SK-MEL-5 (cell line): ENCODE results near the gene CCDC28B. TPM values are rescaled to one million over a fixed set of nuclear protein-coding genes. Genes with fewer than 3 reads are reported as not detected.

ENCODE experiments used
- DNase-seq: peaks from one replicate; pipeline ENCODE4 v3.0.0-alpha.2; 2016; ENCODE audit warnings: low read depth, low spot score
- in situ Hi-C: cut with HindIII; loops from 2 replicates; pipeline ENCODE4 v1.10.0; 2016; ENCODE audit warnings: low sequenced_read_pairs, high pct_unique_total_duplicates, low pct_unique_long_range_greater_than_20kb
- total RNA-seq: library from RNA; depleted of rRNA; stranded (reverse); fragments of >200 nt; shearing (Covaris generic); gene quantifications from 2 replicates; pipeline ENCODE4 v1.2.3, GENCODE V29; 2014

CCDC28B gene
- total RNA-seq, 1 experiment from 2014 or later, result 8.6 TPM

DNA sequence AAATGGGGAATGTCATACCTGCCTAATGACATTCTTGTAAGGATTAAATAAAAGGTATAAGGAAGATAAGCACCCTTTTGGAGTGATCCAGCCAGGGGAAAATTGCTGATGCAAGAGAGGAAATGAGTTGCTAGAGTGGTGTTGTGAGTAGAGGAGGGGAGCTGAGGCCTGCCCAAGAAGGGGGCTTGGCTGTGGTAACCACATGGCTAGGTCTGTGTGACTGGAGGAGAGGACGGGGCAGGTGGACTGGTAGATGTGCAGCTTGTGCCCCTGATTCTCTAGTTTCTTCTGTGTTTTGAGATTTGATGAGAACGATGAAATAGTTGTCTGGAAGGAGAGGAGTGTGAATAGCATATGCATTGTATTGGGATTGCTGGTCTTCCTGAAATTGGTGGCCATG lies 14.3 kb upstream of the CCDC28B start:
- in situ Hi-C loops, result no loop called here
- DNase-seq, result no peak

DNA sequence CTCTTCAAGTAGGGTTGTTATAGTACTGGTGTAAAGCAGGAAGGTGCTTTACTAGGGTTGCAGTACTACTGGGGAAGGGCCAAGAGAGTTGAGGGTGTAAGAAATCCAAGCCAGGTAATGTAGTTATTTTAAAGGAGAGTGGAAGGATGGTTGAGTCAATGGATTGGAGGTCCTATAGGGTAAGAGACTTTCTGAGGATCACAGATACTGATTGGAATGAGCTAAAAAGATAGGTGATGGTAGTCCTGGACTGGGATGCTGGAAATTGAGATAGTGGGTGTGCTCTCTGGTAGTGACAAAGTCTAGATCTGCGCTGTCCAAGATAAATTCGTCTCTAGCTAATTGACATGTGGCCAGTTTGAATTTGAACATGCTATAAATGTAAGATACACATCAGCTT lies 13.9 kb upstream of the CCDC28B start:
- DNase-seq, result no peak
- in situ Hi-C loops, result no loop called here

DNA sequence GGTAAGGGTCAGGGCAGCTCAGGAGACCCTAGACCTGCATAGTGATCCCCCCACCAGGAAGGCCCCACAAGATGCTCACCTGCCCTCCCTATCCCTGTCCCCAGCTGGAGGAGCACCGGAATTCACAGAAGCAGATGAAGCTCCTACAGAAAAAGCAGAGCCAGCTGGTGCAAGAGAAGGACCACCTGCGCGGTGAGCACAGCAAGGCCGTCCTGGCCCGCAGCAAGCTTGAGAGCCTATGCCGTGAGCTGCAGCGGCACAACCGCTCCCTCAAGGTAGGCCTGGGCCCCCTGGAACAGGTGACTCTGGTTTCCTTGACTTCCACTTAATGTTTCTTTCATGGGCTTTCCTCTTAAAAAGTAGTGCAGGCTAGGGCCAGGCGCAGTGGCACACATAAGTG lies 12.5 kb upstream of the CCDC28B start:
- in situ Hi-C loops, result no loop called here
- no peak for DNase-seq

DNA sequence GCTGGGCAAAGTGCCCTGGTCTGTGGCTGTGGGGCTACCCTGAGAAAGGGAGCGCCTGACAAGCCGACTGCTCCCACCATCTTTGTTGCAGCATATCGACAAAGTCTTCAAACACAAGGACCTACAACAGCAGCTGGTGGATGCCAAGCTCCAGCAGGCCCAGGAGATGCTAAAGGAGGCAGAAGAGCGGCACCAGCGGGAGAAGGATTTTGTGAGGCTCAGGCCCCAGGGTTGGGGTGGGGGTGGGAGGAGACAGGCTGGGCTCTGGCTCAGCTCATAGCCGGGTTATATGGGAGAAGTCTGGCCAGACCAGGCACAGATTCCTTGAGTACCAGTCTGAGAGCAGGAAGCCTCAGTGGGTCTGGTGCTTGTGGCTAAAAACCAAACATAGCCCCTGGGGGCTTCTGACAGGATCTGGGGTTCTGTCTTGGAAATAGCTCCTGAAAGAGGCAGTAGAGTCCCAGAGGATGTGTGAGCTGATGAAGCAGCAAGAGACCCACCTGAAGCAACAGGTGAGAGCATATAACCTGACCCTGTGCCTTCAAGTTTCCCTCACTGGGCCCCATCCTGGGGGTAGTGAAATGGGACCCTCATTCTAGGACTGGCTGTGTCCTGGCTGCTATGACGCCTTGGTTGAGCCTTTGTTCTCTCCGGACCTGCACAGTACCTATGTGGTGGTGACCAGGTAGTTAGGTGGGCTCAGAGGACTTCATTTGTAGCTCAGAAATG lies 8.0 kb upstream of the CCDC28B start:
- in situ Hi-C loops, result no loop called here
- DNase-seq, result no peak

DNA sequence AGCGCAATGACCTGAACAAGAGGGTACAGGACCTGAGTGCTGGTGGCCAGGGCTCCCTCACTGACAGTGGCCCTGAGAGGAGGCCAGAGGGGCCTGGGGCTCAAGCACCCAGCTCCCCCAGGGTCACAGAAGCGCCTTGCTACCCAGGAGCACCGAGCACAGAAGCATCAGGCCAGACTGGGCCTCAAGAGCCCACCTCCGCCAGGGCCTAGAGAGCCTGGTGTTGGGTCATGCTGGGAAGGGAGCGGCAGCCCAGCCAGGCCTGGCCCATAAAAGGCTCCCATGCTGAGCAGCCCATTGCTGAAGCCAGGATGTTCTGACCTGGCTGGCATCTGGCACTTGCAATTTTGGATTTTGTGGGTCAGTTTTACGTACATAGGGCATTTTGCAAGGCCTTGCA lies 5.4 kb upstream of the CCDC28B start:
- in situ Hi-C loops, result no loop called here
- DNase-seq, result no peak

DNA sequence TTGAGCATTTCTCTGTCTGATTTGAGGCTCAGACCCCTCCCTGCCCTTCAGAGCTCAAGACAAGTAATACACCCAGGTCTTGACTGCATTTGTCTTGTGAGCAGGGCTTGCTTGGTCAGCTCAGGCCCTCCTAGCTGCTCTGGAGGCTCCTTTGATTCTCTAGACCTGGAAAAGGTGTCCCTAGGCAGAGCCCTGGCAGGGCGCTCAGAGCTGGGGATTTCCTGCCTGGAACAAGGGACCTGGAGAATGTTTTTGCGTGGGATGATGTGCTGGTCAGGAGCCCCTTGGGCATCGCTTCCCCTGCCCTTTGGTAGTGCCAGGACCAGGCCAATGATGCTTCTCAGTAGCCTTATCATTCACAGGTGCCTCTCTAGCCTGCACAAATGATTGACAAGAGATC lies 4.9 kb upstream of the CCDC28B start:
- in situ Hi-C loops, result no loop called here
- DNase-seq, result no peak

DNA sequence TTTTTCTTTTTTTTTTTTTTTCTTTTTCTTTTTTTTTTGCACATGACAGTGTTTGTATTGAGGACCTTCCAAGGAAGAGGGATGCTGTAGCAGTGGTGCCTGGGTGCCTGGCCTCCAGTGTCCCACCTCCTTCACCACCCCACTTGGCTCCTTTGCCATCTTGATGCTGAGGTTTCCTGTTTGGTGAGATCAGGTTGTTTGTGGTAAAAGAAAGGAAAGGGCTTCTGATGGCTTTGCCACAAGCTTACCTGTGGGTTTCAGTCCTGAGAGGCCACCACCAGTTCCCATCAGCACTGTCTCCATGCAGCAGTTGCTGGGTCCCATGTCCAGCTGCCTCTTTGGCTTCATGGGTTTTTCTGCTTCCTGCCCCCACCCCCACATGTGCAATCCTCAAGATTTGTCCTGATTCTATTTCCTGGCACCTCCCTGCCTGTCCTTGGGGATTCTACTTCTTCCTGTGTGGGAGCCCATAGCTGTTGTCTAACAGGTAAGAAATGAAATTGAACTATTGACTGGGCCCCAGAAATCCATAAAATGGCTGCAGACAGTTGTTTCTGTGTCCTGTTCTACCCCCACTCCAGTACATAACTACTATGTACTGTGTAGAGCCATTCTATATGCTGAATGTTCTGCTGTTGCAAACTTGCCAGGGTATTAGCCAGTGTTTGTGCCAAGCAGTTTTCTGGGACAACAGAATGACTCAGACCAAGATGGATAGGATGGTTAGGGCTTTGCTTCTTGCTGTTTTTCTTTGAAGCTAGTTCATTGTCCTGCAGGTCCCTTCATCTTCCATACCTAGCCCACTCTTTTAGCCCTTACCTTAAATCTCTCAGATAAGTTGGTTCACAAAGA lies 4.2 kb upstream of the CCDC28B start:
- in situ Hi-C loops, result no loop called here

DNA sequence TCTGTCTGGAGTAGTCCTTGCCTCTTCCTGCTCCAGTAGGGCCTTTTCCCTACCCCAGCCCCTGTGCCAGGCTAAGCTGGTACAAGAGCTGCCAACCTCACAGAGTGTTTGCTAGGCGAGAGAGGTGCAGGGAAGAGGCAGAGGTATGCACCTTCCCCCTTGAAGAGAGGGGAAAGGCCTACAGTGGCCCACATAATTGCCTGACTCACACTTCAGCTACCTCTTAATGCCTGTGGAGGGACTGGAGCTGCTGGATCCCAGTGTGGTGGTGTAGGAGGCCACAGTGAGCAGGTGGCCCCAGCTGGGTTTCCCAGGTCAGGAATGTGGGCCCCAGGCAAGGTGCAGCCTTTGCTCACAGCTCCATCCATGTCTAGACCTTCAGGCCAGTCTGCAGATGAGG lies 3.3 kb upstream of the CCDC28B start:
- in situ Hi-C loops, result no loop called here
- DNase-seq, result no peak

More for the DNA sequence above, 4.2 kb upstream of the CCDC28B start:
- no peak for DNase-seq

DNA sequence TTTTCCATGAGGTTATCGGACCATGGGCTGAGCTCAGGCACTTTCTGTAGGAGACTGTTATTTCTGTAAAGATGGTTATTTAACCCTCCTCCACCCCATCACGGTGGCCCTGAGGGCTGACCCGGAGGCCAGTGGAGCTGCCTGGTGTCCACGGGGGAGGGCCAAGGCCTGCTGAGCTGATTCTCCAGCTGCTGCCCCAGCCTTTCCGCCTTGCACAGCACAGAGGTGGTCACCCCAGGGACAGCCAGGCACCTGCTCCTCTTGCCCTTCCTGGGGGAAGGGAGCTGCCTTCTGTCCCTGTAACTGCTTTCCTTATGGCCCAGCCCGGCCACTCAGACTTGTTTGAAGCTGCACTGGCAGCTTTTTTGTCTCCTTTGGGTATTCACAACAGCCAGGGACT lies 2.6 kb upstream of the CCDC28B start:
- no peak for DNase-seq
- in situ Hi-C loops, result no loop called here

DNA sequence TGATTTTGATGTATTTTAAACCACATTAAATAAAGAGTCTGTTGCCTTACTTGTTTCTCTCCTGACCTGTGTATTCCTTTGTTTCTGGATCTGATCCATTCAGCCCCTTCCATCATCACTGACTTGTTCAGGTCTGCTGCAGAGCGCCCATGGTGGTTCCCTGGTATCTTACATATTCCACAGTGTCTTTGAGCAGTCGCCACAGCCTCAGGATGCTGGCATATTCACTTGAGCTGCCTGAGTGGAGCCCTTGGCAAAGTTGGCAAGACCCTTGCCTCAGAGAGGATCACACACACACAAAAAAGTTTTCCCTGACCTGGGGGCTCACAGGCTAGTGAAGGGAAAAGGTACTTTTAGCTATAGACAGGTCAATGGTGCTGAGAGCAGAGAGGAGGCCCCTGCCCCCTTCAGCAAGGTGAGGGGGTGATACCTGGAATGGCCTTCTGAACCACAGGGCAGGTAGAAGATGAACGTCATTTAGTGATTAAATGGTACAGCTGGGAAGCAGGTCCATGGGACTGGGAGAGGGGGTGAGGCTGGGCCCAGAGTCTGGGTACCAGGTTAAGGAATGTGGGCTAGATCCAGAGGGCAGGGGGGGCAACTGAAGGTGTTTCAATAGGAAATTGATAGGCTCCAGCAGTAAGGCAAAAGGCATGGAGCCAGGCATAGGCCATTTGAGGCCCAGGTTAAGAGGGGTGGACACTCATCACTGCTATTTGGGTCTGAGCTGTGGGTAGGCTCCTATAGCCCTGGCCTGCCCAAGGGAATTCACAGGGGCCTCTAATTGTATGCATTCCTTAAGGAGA lies 2.0 kb upstream of the CCDC28B start:
- in situ Hi-C loops, result no loop called here
- DNase-seq, result no peak

DNA sequence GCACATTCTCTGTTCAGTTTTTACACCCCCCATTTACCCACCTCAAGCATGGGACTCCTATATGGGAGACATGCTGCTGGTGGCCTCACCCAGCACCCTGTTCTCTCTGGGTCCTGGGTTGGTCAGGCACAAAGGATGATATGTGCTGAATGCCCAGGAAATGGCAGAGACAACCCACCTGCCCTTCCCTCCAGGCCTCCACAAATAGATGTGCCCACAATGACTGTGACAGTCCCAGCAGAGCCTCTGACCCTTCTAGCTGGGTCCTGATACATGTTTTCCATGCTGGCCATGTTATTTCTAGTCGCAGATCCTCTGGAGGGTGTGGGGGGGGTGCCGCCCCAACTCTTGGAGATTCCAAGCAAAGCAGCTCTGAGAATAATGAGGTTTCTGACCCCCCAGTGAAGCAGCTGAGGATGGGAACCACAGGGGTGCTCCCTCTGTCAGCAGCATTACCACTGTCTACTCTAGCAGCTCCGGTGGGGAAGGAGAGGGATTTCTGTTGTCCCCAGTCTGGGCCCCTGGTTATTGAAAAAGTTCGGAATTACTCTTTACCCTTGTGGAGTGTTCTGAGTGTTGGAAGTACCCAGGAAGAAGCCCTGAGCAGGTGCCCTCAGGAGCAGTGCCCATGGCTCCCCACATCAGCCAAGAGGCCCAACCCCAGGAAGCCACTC lies 1.2 kb upstream of the CCDC28B start:
- in situ Hi-C loops, result no loop called here

DNA sequence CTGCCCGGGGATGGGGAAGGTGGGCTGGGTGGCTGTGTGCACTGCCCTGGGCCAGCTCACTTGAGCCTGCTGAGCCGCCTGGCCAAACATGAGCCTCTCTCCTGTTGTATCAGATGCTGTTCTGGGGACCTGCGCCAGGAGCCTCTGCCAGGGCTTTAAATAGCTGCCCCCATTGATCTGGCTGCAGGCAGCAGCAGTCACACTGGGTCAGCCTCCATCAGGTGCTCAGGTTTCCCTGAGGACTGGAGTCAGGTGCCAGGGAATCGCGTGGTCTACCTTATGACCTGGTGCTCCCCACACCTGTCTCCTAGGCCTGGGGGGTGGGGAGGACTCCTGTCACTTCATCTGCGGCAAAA lies 700 bp upstream of the CCDC28B start:
- DNase-seq, result no peak
- in situ Hi-C loops, result no loop called here

More for the DNA sequence above, 1.2 kb upstream of the CCDC28B start:
- no peak for DNase-seq

DNA sequence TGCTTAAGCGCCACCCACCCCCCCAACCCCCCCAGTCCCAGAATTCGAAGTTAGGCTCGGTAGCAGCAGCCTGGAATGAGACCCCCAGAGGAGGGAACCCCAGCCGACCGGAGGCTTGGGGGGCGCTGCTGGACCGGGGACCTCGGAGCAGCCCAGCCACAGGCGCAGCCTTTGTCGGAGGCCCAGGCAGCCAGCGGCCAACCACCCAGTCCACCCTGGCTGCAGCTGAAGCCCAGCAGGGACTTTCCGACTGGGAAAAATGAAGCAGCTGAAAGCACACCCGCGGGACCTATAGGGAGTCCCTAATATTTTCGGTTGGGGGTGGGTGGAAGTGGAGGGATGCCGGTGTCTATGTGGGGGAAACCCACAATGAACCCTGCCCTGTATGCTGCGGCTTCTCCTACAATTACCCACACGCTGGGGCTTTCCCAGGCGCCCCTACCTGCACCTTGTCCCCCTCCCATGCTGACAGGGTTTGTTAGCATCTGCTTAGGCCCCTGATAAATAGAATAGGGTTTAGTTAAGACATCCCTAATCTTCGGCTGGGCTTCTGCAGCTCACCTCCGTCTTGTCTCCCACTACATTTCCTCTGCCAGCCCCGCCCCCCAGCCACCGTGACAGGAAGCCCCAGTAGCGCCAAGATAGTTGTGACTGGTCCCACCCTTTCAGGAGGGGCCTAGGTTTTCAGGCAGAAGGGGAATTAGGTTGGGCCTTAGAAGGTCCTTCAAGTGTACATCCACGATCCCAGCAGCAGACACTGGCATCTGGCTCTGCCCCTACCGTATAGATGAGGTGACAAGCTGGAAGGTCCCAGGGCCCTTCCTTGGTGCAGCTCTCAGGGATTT lies 838 bp downstream of the CCDC28B start:
- DNase-seq, result no peak
- in situ Hi-C loops, result no loop called here

DNA sequence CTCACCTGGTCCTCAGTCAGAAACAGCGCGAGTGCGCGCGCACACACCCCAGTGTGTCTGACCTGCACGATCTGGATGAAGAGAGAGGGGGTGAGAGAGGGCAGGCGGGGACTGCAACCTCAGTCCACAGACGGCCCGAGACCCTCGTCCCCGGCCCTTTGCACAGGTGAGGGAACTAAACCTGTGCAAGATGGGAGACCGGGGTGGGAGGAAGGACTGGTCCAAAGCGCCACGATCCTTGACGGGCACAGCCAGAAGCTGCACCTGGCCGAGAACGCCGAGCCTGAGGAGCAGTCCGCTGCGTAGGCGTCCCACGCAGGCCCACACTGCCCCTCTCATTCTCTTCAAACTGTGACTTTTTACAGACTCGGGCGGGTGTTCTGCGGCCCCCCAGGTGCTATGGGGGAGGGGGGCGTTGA lies 4.6 kb downstream of the CCDC28B start:
- DNase-seq, result no peak
- in situ Hi-C loops, result no loop called here

DNA sequence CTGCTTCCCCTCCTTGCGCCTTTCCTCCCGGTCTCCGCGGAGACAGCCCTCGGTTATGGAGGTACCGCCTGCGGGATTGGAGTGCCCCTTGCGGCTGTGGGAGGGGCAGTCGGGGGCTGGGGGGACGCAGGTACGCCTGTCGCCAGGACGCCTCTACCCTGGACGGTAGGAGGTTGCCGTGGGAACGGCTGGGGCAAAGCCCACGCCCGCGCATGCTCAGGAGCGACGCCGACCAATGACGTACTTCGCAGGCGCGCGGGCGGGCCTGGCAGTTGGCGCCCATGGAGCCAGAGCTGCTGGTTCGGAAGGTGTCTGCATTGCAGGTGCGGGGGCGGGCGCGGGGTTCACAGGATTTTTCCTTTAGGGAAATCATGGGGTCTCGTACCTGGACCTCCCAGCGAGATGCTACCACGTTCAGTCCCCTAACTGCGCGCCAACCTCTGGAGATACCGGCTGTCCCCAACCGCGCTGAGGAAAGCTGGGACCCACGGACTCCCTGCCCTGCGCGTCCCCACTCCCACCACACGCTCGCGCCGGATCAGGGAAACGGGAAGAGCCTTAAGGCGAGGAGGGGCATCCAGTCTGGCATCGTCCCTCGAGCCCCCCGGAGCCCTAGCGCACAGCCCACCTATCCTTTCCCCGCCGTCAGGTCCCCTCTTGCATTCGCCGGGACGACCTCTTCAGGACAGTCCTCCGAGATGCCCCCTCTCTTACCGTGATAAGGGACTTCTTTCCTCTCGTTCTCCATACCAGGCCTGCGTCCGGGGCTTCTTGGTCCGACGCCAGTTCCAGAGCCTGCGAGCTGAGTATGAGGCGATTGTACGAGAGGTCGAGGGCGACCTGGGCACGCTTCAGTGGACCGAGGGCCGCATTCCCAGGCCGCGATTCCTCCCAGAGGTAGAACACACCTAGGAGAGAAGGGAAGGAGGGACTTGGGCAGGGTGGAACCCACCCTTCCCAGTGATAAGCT lies 5.3 kb downstream of the CCDC28B start, which contains the start of gene IQCC:
IQCC (plus strand) TSS at position 271 of the 970 bp plus-strand sequence; CDS start at position 282, 11 bp downstream.
- peak; percentile 73 for DNase-seq
- in situ Hi-C loops, result no loop called here

DNA sequence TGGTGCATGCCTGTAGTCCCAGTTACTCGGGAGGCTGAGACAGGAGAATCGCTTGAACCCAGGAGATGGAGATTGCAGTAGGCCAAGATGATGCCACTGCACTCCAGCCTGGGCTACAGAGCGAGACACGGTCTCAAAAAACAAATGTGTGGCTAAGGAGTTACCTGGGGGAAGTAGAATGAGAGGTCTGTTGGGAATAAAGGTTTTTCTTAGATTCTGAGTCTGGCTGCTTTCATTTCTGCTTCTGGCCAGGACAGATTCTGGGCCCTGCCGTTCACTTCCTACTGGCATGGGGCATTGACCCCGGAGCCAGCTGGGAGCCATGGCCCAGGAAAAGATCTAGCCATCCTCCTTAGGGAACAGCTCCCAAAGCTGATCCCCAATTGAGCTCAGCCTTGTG lies 8.1 kb downstream of the CCDC28B start:
- no peak for DNase-seq
- in situ Hi-C loops, result no loop called here
